Keratinocyte (primary cell): ENCODE data around the gene SLC8A1. TPM values are rescaled to one million over a fixed set of nuclear protein-coding genes. Genes with fewer than 3 reads are reported as not detected.

ENCODE experiments used
- DNase-seq: peaks from one replicate; pipeline ENCODE4 v3.0.0-alpha.2; 2011; ENCODE audit warnings: low read depth, missing footprints, low spot score
- FAIRE-seq: peaks from 2 replicates; lab custom pipeline; 2011; peaks lifted over from hg19 to GRCh38; lab: Jason Lieb, UNC
- H2AFZ ChIP-seq: 2 replicates; pipeline ENCODE4 v1.6.0; 2012; ENCODE audit warnings: low read length, control low read depth, inconsistent platforms; ENCODE audit not compliant: control insufficient read depth
- H3K27ac ChIP-seq: 2 replicates; pipeline ENCODE4 v1.5.1; 2011; ENCODE audit warnings: low read length; ENCODE audit not compliant: control insufficient read depth, insufficient read depth
- H3K27me3 ChIP-seq: 3 replicates; pipeline ENCODE4 v1.6.0; 2011; ENCODE audit warnings: low read length; ENCODE audit not compliant: control insufficient read depth, insufficient read depth; ENCODE audit errors: extremely low read depth
- H3K36me3 ChIP-seq, 2 experiments: 2 replicates in 1 of 2; 3 replicates in 1 of 2; pipeline ENCODE4 v1.5.1; 2011; ENCODE audit warnings: low read length in 2 of 2, mild to moderate bottlenecking in 1 of 2; ENCODE audit not compliant: control insufficient read depth in 2 of 2, insufficient read depth in 2 of 2; ENCODE audit errors: extremely low read depth in 1 of 2
- H3K4me1 ChIP-seq: 3 replicates; pipeline ENCODE4 v1.5.1; 2011; ENCODE audit warnings: low read length; ENCODE audit not compliant: control insufficient read depth, insufficient read depth; ENCODE audit errors: extremely low read depth
- H3K4me2 ChIP-seq: 3 replicates; pipeline ENCODE4 v1.6.0; 2011; ENCODE audit warnings: low read depth, low read length; ENCODE audit not compliant: control insufficient read depth, insufficient read depth; ENCODE audit errors: extremely low read depth
- H3K4me3 ChIP-seq, 3 experiments: fragments of 200-600 bp in 1 of 3; sonication (generic) in 1 of 3; 2 replicates in 2 of 3; 3 replicates in 1 of 3; pipeline ENCODE4 v1.5.1; 2011 to 2016; ENCODE audit warnings: low read length in 3 of 3, mild to moderate bottlenecking in 3 of 3, control low read depth in 2 of 3, inconsistent platforms in 1 of 3, low read depth in 1 of 3, mixed read lengths in 1 of 3, mixed run types in 1 of 3, moderate library complexity in 1 of 3; ENCODE audit not compliant: control insufficient read depth in 2 of 3, insufficient read depth in 2 of 3; ENCODE audit errors: extremely low read depth in 1 of 3
- H3K79me2 ChIP-seq: 2 replicates; pipeline ENCODE4 v1.6.0; 2012; ENCODE audit warnings: low read length; ENCODE audit not compliant: control insufficient read depth, insufficient read depth
- H3K9ac ChIP-seq: 3 replicates; pipeline ENCODE4 v1.6.0; 2011; ENCODE audit warnings: low read length; ENCODE audit not compliant: control insufficient read depth, insufficient read depth; ENCODE audit errors: extremely low read depth
- H3K9me1 ChIP-seq: 3 replicates; pipeline ENCODE4 v1.6.0; 2011; ENCODE audit warnings: low read length; ENCODE audit not compliant: control insufficient read depth, insufficient read depth; ENCODE audit errors: extremely low read depth
- H3K9me3 ChIP-seq: 2 replicates; pipeline ENCODE4 v1.5.1; 2012; ENCODE audit warnings: low read depth, low read length; ENCODE audit not compliant: control insufficient read depth
- H4K20me1 ChIP-seq: 3 replicates; pipeline ENCODE4 v1.6.0; 2011; ENCODE audit warnings: low read length; ENCODE audit not compliant: control insufficient read depth, insufficient read depth; ENCODE audit errors: extremely low read depth
- CTCF ChIP-seq, 3 experiments: IDR thresholded peaks in 1 of 3; conservative IDR thresholded peaks in 1 of 3; optimal IDR thresholded peaks in 1 of 3; 2 replicates in 2 of 3; 3 replicates in 1 of 3; pipeline versions ENCODE3 to v1.5.1; 2011; ENCODE audit warnings: low read length in 3 of 3, mild to moderate bottlenecking in 3 of 3, moderate library complexity in 2 of 3, control low read depth in 1 of 3, inconsistent platforms in 1 of 3; ENCODE audit not compliant: insufficient read depth in 2 of 3; ENCODE audit errors: extremely low read depth in 1 of 3
- EZH2 ChIP-seq: IDR thresholded peaks from one replicate; pipeline ENCODE4 v1.6.1; 2012; ENCODE audit warnings: inconsistent platforms, mild to moderate bottlenecking, low read length, moderate library complexity
- dilution Hi-C: fragments of 300-500 bp; cut with MboI; formaldehyde crosslinking; loops from one replicate; pipeline ENCODE4 v1.7.0; 2020; ENCODE audit warnings: low sequenced_read_pairs; ENCODE audit not compliant: extremely low pct_ligation_motif_present
- polyA plus RNA-seq, 5 experiments: library from polyadenylated mRNA; depleted of rRNA in 3 of 5; stranded (reverse) in 3 of 5; stranded (forward) in 1 of 5; unstranded in 1 of 5; fragments of >200 nt; gene quantifications; 1 replicate in 1 of 5; 2 replicates in 3 of 5; 3 replicates in 1 of 5; pipeline versions ENCODE4 v1.2.1 to v1.2.3, GENCODE V29; 2011 to 2012; ENCODE audit warnings: missing spikeins in 2 of 5, low read depth in 1 of 5, low replicate concordance in 1 of 5

Gene SLC8A1
- polyA plus RNA-seq, 1 donor (not counting 4 experiments of a cell fraction or from before 2014, with no cell fraction given): 2.7 TPM

GRCh38 chr2:40113997-40114396 is 337.9 kb downstream of the SLC8A1 start:
- Histone ChIP-seq H3K4me2 (no peak overlapping the region), H3K9me1 (no peaks in the 10 kb centered on the region), H3K27me3 (no peaks in the 10 kb centered on the region), H3K9me3 (no peaks in the 10 kb centered on the region), H4K20me1 (no peaks in the 10 kb centered on the region), H3K4me3 (no peak overlapping the region), H3K4me1 (no peaks in the 10 kb centered on the region), H3K27ac (no peak overlapping the region), H3K36me3 (no peaks in the 10 kb centered on the region), H2AFZ (no peak overlapping the region), H3K79me2 (no peaks in the 10 kb centered on the region), H3K9ac (no peak overlapping the region)
- DNase-seq (no peak), FAIRE-seq (no peak)
- no peak for TF ChIP-seq CTCF (optimal IDR thresholded peaks at IDR 0.05 in 1 of 3, IDR thresholded peaks at IDR 0.05 in 1 of 3, conservative IDR thresholded peaks at IDR 0.05 in 1 of 3; ENCODE audit: extremely low read depth in 1 of 3, insufficient read depth in 2 of 3, low read length in 3 of 3)
- TF ChIP-seq EZH2: no peak
- dilution Hi-C loops: no loop called here

- no peak for DNase-seq
- Histone ChIP-seq H3K9me3 (no peaks in the 10 kb centered on the region), H3K4me3 (no peak overlapping the region), H3K9ac (no peak overlapping the region), H3K27me3 (no peaks in the 10 kb centered on the region), H3K79me2 (no peaks in the 10 kb centered on the region), H3K4me2 (no peak overlapping the region), H2AFZ (no peak overlapping the region), H3K36me3 (no peaks in the 10 kb centered on the region), H3K9me1 (no peaks in the 10 kb centered on the region), H3K4me1 (no peaks in the 10 kb centered on the region), H3K27ac (no peak overlapping the region), H4K20me1 (no peaks in the 10 kb centered on the region)
- TF ChIP-seq EZH2: no peak
- no peak for TF ChIP-seq CTCF (optimal IDR thresholded peaks at IDR 0.05 in 1 of 3, IDR thresholded peaks at IDR 0.05 in 1 of 3, conservative IDR thresholded peaks at IDR 0.05 in 1 of 3; ENCODE audit: extremely low read depth in 1 of 3, insufficient read depth in 2 of 3, low read length in 3 of 3)
- dilution Hi-C loops: no loop called here
- FAIRE-seq: no peak
These were observed 338.5 kb downstream of the SLC8A1 start for GRCh38 chr2:40113272-40113968.
